ENCODE measurements around the gene RPL10. TPM values are rescaled to one million over a fixed set of nuclear protein-coding genes. Genes with fewer than 3 reads are reported as not detected.

Gene RPL10
- total and polyA plus RNA-seq, 4 donors, result 2,479 to 4,258 (median 3,622) TPM

- ATAC-seq (ENCODE audit: insufficient read depth, low FRiP score), result no peak
- no peak for TF ChIP-seq CTCF (IDR thresholded peaks at IDR 0.05; ENCODE audit: control extremely low read depth, extremely low read depth)
- no peak overlapping the region for H3K9ac ChIP-seq (ENCODE audit: insufficient read depth in 1 of 2, low read length in 2 of 2)
- no peak overlapping the region for H3K4me3 ChIP-seq
- DNase-seq, result no peak
- H3K4me1 ChIP-seq (ENCODE audit: control insufficient read depth in 5 of 5, insufficient read depth in 5 of 5, low read length in 5 of 5), result no peaks in the 10 kb centered on the region
- H3K9me3 ChIP-seq (ENCODE audit: control insufficient read depth in 4 of 4, insufficient read depth in 3 of 4, low read length in 3 of 4), result peaks cover 0 to 2% (median 0%) of the 10 kb centered on the region in 4 donors
- peaks cover 16 to 79% (median 36%) of the 10 kb centered on the region in 4 donors for H3K36me3 ChIP-seq (ENCODE audit: control insufficient read depth in 4 of 4, insufficient read depth in 4 of 4, low read length in 4 of 4)
- H3K27ac ChIP-seq (ENCODE audit: low read depth in 1 of 2, low read length in 1 of 2), result no peak overlapping the region
- 88 to 92% methylated on average over 24 of the region's 24 CpGs for WGBS, 2 donors
- H3K27me3 ChIP-seq (ENCODE audit: control insufficient read depth in 3 of 3, insufficient read depth in 3 of 3, low read length in 2 of 3), result no peaks in the 10 kb centered on the region
Observed at GRCh38 chrX:154353172-154353843, 44.9 kb upstream of the RPL10 start.

GRCh38 chrX:154354013-154354412 lies 44.2 kb upstream of the RPL10 start:
- DNase-seq (no peak), ATAC-seq (ENCODE audit: insufficient read depth, low FRiP score) (no peak)
- H3K4me1 ChIP-seq (ENCODE audit: control insufficient read depth in 5 of 5, insufficient read depth in 5 of 5, low read length in 5 of 5), result no peaks in the 10 kb centered on the region
- peaks cover 0 to 2% (median 0%) of the 10 kb centered on the region in 4 donors for H3K9me3 ChIP-seq (ENCODE audit: control insufficient read depth in 4 of 4, insufficient read depth in 3 of 4, low read length in 3 of 4)
- TF ChIP-seq CTCF (IDR thresholded peaks at IDR 0.05; ENCODE audit: control extremely low read depth, extremely low read depth), result no peak
- WGBS, 2 donors, result 85 to 88% methylated on average over 9 to 14 of the region's 14 CpGs
- no peaks in the 10 kb centered on the region for H3K27me3 ChIP-seq (ENCODE audit: control insufficient read depth in 3 of 3, insufficient read depth in 3 of 3, low read length in 2 of 3)
- H3K4me3 ChIP-seq, result no peak overlapping the region
- no peak overlapping the region for H3K9ac ChIP-seq (ENCODE audit: insufficient read depth in 1 of 2, low read length in 2 of 2)
- no peak overlapping the region for H3K27ac ChIP-seq (ENCODE audit: low read depth in 1 of 2, low read length in 1 of 2)
- peaks cover 22 to 79% (median 41%) of the 10 kb centered on the region in 4 donors for H3K36me3 ChIP-seq (ENCODE audit: control insufficient read depth in 4 of 4, insufficient read depth in 4 of 4, low read length in 4 of 4)

GRCh38 chrX:154354516-154354915 lies 43.7 kb upstream of the RPL10 start:
- WGBS, 2 donors, result 74 to 92% methylated on average over 6 to 13 of the region's 13 CpGs
- Histone ChIP-seq H3K27ac (ENCODE audit: low read depth in 1 of 2, low read length in 1 of 2) (peak overlapping the region in 1 of 2 donors; percentile 28), H3K27me3 (ENCODE audit: control insufficient read depth in 3 of 3, insufficient read depth in 3 of 3, low read length in 2 of 3) (no peaks in the 10 kb centered on the region), H3K9ac (ENCODE audit: insufficient read depth in 1 of 2, low read length in 2 of 2) (no peak overlapping the region), H3K4me1 (ENCODE audit: control insufficient read depth in 5 of 5, insufficient read depth in 5 of 5, low read length in 5 of 5) (no peaks in the 10 kb centered on the region), H3K36me3 (ENCODE audit: control insufficient read depth in 4 of 4, insufficient read depth in 4 of 4, low read length in 4 of 4) (peaks cover 24 to 79% (median 44%) of the 10 kb centered on the region in 4 donors), H3K9me3 (ENCODE audit: control insufficient read depth in 4 of 4, insufficient read depth in 3 of 4, low read length in 3 of 4) (peaks cover 0 to 2% (median 0%) of the 10 kb centered on the region in 4 donors), H3K4me3 (no peak overlapping the region)
- no peak for TF ChIP-seq CTCF (IDR thresholded peaks at IDR 0.05; ENCODE audit: control extremely low read depth, extremely low read depth)
- no peak for DNase-seq
- no peak for ATAC-seq (ENCODE audit: insufficient read depth, low FRiP score)

Data from lung (tissue), 12 donors.